Urothelium cell line (cell line): Measurements from ENCODE around the gene GLI1.
A peak's percentile ranks its signal among the peaks of the same experiment; 100 is the strongest.
"Not testable (repeated sequence)": the region's sequence is repeated elsewhere in the genome, so short reads cannot be mapped to it uniquely, and the experiment has no call there.

Experiments
- DNase-seq: peaks from one replicate; pipeline ENCODE4 v3.0.0; 2011; ENCODE audit warnings: low spot score, mixed read lengths
- FAIRE-seq: peaks from 2 replicates; lab custom pipeline; 2011; peaks lifted over from hg19 to GRCh38; lab: Jason Lieb, UNC

Gene GLI1

DNA sequence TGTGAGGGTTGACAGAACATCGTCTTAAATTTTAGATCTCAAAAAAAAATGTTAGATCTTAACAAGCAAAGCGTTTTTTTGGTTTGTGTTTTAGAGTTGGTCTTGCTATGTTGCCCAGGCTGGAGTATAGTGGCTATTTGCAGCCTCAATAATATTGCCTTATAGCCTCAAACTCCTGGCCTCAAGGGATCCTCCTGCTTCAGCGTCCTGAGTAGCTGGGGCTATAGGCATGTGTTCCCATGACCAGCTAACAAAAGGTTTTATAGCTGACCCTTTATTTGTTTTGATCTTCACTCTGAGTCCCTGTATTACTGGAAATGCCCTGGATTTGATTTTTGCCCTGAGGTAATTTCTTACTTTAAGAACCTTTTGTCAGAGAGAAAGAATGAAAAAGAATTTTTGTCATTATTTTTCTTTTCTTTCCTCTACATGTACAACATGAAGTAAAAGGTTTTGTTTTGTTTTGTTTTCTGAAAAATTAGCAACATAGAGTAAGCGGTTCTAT is 19.8 kb upstream of the GLI1 start:
- DNase-seq: no peak
- FAIRE-seq: no peak

DNA sequence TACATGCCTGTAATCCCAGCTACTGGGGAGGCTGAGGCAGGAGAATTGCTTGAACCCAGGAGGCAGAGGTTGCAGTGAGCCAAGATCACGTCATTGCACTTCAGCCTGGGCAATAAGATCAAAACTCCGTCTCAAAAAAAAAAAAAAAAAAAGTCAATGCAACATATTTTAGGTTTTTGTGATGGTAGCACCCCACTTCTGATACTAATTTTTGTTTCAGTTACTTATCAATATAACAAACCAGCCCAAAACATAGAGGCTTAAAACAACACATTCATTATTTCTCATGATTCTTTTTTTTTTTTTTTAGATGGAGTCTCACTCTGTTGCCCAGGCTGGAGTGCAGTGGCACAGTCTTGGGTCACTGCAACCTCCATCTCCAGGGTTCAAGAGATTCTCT is 18.2 kb upstream of the GLI1 start:
- not testable (repeated sequence) for FAIRE-seq, DNase-seq

GRCh38 chr12:57441846-57442427 is 17.6 kb upstream of the GLI1 start:
- FAIRE-seq: no peak

GRCh38 chr12:57444337-57444736 is 15.2 kb upstream of the GLI1 start:
- DNase-seq, FAIRE-seq: not testable (repeated sequence)

More at GRCh38 chr12:57441846-57442427, 17.6 kb upstream of the GLI1 start:
- no peak for DNase-seq

DNA sequence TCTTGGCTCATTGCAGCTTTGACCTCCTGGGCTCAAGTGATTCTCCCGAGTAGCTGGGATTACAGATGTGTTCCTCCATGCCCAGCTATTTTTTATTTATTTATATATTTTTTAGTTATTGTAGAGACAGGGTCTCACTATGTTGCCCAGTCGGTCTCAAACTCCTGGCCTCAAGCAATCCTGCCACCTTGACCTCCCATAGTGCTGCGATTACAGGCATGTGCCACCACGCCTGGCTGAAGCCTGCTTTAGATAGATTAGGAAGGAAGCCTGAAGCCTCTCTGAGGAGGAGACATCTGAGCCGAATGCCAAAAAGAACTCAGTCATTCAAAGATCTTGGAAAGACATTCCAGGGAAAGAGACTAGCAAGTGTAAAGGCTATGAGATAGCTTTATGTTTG is 14.8 kb upstream of the GLI1 start:
- FAIRE-seq (no peak), DNase-seq (no peak)

GRCh38 chr12:57446292-57446960 is 13.2 kb upstream of the GLI1 start:
- FAIRE-seq: no peak
- DNase-seq: no peak

DNA sequence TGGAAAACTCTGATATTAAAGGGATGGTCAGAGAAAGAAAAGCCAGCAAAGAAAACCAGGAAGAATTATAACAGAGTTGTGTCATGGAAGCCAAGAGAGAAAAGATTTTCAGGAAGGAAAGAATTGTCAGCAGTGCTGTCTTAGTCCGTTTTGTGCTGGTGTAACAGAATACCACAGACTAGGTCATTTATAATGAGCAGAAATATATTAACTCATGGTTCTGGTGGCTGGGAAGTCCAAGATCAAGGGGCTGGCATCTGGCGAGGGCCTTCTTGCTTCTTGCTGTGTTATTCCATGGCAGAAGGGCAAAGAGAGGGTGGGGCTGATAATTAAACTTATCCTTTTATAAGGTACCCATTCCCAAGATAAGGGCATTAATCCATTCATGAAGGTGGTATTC is 10.9 kb upstream of the GLI1 start:
- FAIRE-seq (no peak), DNase-seq (no peak)

DNA sequence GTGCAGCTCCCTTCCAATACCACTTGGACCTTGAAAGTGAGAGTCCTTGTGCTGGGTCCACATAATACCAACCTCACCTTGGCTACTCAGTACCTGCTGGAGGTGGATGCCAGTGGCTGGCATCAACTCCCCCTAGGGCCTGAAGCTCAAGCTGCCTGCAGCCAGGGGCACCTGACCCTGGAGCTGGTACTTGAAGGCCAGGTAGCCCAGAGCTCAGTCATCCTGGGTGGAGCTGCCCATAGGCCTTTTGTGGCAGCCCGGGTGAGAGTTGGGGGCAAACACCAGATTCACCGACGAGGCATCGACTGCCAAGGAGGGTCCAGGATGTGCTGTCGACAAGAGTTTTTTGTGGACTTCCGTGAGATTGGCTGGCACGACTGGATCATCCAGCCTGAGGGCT is 10.2 kb upstream of the GLI1 start:
- FAIRE-seq (no peak), DNase-seq (no peak)

GRCh38 chr12:57450057-57450456 is 9.5 kb upstream of the GLI1 start:
- DNase-seq (no peak), FAIRE-seq (no peak)

- no peak for FAIRE-seq
- no peak for DNase-seq
Measured at GRCh38 chr12:57451233-57451778, 8.3 kb upstream of the GLI1 start.

- DNase-seq: peak; percentile 68
- no peak for FAIRE-seq
Measured at GRCh38 chr12:57452181-57452936, 7.2 kb upstream of the GLI1 start.

DNA sequence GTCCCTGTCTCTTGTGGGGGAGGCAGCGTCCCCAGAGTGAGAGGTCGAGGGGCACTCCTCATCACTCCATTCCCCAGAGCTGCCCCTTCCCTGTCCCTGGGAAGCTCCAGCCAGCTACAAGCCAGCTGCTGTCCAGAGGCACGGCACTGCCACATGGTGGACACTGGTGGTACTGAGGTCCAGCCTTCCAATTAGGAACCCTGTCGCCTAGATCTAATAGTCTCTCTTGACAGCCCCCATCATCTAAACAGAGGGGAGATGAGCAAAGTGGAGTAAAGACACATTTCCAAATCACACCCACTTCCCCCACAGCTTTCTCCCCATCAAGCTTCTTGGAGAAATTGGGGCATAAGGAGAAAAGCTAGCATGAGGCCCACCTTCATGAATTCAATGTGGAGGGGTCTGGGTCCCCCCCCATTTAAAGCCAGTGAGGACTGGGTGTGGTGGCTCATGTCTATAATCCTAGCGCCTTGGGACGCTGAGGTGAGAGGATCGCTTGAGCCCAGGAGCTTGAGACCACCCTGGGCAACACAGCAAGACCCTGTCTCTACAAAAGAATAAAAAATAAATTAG is 6.6 kb upstream of the GLI1 start:
- DNase-seq (peak; percentile 74), FAIRE-seq (no peak)

DNA sequence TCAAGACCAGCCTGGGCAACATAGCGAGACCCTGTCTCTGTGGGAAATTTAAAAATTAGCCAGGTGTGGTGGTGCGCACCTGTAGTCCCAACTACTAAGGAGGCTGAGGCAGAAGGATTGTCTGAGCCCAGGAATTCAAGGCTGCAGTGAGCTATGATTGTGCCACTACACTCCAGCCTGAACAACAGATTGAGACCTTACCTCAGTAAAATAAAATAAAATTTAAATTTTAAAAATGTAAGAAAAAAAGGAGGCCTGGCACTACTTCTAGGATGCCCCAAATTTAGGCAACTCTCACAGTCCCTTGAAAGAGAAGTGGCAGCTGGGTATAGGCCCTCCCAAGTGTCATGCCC is 5.4 kb upstream of the GLI1 start:
- FAIRE-seq (no peak), DNase-seq (no peak)

DNA sequence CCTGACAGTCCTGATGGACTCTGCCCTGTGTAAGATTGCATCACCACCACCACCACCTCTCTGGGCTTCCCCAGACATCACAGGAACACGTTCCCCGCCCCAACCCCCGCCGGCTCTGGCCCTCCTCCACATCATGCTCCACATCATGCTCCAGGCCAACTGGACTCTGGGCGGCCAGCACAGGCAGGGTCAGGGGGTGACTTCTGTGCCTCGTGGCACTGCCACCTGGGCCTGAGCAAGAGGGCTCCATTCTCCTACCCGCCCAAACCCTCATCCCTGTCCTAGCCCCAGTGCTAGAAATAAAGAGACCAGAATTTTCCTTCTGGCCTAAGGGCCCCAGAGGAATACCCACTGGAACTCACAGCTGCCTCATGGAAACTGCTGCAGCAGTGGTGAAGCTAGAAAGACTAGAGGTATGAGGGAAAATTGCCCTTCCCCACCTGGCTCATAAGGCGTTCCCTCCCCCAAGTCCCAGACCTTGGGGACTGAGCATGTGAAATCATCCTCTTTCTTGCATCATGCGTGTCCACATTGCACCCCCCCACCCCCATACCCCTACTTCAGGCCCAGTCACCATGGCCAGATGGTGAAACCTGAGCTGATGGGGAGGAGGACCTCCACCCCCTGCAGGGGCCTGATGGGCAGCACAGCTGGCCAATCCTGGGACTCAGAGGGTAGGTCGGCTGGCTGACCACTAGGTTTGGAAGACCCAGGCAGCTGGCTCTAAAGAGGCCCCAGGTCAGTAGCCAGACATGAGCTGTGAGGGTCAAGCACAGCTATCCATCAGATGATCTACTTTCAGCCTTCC is 4.8 kb upstream of the GLI1 start, which contains the start of gene INHBE:
INHBE (plus strand) TSS at position 742 of the 808 bp plus-strand sequence. CDS start 230 bp downstream, outside the sequence.
- FAIRE-seq (no peak), DNase-seq (peak; percentile 38)

DNA sequence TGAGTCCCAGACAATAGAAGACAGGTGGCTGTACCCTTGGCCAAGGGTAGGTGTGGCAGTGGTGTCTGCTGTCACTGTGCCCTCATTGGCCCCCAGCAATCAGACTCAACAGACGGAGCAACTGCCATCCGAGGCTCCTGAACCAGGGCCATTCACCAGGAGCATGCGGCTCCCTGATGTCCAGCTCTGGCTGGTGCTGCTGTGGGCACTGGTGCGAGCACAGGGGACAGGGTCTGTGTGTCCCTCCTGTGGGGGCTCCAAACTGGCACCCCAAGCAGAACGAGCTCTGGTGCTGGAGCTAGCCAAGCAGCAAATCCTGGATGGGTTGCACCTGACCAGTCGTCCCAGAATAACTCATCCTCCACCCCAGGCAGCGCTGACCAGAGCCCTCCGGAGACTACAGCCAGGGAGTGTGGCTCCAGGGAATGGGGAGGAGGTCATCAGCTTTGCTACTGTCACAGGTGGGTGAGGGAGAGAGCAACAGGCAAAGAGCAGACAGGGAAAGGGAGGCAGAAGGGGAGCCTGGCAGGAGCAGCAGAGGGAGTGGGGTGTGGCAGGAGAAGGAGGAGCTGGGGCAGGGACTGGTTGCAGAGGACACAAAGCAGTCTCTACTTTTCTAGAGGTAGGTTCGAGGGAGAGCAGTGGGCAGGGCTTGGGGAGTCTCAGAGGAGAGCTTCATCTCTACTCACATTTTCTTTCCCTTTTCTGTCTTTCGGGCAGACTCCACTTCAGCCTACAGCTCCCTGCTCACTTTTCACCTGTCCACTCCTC is 4.0 kb upstream of the GLI1 start:
- DNase-seq (no peak), FAIRE-seq (no peak)

DNA sequence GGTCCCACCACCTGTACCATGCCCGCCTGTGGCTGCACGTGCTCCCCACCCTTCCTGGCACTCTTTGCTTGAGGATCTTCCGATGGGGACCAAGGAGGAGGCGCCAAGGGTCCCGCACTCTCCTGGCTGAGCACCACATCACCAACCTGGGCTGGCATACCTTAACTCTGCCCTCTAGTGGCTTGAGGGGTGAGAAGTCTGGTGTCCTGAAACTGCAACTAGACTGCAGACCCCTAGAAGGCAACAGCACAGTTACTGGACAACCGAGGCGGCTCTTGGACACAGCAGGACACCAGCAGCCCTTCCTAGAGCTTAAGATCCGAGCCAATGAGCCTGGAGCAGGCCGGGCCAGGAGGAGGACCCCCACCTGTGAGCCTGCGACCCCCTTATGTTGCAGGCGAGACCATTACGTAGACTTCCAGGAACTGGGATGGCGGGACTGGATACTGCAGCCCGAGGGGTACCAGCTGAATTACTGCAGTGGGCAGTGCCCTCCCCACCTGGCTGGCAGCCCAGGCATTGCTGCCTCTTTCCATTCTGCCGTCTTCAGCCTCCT is 3.4 kb upstream of the GLI1 start:
- DNase-seq: peak; percentile 57
- FAIRE-seq: no peak

DNA sequence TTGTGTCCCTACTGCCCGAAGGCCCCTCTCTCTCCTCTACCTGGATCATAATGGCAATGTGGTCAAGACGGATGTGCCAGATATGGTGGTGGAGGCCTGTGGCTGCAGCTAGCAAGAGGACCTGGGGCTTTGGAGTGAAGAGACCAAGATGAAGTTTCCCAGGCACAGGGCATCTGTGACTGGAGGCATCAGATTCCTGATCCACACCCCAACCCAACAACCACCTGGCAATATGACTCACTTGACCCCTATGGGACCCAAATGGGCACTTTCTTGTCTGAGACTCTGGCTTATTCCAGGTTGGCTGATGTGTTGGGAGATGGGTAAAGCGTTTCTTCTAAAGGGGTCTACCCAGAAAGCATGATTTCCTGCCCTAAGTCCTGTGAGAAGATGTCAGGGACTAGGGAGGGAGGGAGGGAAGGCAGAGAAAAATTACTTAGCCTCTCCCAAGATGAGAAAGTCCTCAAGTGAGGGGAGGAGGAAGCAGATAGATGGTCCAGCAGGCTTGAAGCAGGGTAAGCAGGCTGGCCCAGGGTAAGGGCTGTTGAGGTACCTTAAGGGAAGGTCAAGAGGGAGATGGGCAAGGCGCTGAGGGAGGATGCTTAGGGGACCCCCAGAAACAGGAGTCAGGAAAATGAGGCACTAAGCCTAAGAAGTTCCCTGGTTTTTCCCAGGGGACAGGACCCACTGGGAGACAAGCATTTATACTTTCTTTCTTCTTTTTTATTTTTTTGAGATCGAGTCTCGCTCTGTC is 2.7 kb upstream of the GLI1 start:
- no peak for FAIRE-seq
- DNase-seq: no peak

GRCh38 chr12:57458665-57459054 is 925 bp upstream of the GLI1 start:
- DNase-seq (no peak), FAIRE-seq (no peak)
